HUDEP-2 (cell line): ENCODE data around the gene TAF1C.

ENCODE experiments used
- DNase-seq, 76 experiments: peaks; one replicate each; lab custom pipeline; 2025; ENCODE audit not compliant: unreplicated experiment in 76 of 76; lab: John Stamatoyannopoulos, UW

Gene TAF1C

DNA sequence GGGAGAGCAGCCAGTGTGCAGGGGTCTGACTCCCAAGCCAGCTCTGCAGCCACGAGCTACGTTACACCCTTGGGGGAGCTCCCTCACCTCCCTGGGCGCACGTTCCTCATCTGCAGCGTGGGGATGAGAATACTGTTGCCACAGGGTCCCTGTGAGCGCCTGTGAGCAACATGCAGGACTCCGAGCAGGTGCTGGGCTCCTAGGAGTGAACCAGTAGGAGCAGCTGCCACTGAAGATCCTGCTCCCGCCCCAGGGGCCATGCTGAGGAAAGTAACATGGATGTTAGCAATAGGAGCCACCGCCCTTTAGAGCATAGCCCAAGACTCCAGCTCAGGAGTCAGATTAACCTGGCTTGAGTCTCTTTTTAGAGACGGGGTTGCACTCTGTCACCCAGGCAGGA, 25.8 kb downstream of the TAF1C start:
- DNase-seq, result no peak

DNA sequence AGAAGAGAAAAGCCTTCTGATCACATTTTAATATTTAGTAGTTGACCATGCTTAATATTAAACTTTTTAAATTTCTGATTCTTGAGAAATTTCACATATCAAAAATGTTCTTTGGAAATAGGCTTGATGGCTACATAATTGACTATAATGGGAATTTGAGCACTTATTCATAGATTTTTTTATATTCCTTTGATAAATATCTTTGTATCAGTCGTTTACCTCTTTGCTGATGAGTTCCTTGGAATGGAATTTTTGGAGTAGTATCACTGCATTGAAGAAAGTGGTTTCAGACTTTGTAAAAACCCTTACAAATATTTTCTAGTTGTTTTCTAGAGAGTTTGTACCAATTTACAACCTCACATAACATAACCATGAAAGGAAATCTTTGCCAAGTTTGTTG, 27.1 kb downstream of the TAF1C start:
- DNase-seq, result no peak

DNA sequence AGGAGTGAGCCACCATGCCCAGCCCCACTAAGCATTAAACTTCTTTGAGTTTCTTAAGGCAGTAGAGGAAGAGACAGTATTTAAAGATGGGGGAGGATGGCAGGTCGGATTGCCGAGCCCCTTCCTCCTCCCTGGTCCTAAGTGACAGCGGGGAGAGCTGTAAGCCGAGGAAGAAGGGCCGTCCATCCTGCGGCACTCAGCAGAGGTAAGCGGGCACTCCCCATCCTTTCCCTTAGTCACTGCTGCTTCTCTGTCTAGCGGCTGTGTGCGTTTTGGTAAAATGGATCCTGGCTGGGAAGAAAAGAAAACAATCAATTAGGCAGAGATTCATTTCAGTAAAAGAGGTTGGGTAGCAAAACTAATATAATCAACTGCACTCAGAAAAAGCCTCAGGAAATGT, 27.9 kb downstream of the TAF1C start:
- DNase-seq, result no peak

DNA sequence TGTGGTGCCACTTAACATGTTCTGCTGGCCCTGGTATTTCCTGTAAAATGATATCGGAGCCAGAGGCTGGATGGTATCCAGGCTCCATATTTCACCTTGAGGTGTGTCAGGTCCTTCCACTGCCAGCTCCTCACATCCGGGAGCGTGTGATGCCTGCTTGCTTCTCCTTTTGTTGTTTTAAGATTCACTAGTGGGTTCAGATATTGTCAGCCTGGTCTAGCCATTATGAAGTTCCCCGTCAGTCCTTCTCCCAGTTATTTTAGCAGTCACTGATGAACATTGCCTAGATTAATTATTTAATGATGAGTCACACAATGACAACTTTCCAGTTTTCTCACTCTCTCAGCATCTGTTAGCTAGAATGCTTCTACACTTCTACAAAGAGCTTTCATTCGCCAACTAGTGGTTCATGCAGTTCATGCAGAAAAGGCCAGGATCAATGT, 30.5 kb downstream of the TAF1C start:
- no peak for DNase-seq

DNA sequence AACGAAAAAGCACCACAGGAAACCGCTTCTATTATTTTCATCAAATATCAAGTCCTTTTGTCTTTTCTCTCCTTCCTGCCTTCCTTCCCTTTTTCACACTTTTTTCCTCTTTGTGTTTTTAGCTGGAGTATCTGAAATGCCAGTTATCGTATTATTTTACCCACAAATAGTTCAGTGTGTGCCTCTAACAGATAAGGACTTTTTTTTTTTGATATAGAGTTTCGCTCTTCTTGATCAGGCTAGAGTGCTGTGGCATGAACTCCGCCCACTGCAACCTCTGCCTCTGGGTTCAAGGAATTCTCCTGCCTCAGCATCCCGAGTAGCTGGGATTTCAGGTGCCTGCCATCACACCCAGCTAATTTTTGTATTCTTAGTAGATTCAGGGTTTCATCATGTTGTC, 31.1 kb downstream of the TAF1C start:
- DNase-seq, result peak in 11 of 76 experiments; percentile 9 to 44 (median 19)

DNA sequence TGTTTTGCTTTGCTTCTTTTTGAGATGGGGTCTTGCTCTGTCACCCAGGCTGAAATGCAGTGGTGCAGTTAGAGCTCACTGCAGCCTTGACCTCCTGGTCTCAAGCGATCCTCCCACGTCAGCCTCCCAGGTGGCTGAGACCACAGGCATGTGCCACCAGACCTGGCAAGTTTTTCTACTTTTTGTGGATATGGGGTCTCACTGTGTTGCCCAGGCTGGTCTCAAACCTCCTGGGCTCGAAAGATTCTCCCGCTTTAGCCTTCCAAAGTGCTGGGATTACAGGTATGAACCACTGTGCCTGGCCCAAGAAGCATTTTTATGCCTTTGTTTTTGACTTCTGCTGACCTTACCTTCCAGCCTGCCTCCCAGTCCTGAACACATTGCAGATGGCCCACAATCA, 31.6 kb downstream of the TAF1C start:
- DNase-seq, result no peak

DNA sequence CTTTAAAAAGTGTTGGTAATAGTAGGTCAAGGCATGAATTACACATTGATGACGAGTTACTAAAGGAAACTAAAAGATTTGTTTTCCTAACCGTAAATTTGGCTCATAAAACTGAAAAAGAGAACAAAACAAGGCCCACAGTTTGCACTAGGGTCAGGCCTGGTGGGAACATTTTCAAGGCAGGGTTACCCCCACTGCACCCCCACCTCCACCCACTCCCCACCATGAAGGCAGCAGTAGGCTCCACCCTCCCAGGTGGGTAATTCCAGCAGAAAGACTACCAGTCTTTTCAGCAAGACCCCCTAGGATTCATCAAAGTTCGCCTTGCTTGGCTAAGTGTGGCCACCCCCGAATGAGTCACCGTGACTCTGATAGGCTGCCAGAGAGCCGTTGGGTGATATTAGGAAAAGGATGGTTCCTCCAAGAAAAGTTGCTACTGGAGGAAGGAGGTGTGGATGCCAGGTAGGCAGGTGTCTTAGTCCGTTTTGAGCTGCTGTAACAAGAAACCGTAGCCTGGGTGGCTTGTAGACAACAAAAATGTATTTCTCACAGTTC, 33.1 kb downstream of the TAF1C start:
- peak in 1 of 76 experiments; percentile 6 for DNase-seq

DNA sequence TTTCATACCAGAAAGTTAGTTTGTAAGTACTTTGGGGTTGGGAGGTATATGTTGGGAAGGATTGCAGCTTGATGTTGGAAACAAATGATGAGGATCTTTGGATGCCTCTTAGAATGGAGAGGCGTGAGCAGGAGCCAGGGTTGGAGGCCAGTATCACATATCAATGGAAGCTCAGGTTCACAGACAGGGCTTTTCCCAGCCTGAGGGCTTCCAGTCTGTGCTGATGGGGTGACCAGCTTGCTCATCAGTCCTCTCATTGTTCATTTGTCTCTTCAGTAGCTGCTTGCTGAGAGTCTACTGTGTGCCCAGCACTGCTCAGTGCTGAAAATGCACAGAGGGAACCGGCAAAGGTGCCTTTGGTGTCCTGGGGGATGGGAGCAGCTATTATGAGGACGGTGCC, 35.9 kb downstream of the TAF1C start:
- DNase-seq, result no peak

DNA sequence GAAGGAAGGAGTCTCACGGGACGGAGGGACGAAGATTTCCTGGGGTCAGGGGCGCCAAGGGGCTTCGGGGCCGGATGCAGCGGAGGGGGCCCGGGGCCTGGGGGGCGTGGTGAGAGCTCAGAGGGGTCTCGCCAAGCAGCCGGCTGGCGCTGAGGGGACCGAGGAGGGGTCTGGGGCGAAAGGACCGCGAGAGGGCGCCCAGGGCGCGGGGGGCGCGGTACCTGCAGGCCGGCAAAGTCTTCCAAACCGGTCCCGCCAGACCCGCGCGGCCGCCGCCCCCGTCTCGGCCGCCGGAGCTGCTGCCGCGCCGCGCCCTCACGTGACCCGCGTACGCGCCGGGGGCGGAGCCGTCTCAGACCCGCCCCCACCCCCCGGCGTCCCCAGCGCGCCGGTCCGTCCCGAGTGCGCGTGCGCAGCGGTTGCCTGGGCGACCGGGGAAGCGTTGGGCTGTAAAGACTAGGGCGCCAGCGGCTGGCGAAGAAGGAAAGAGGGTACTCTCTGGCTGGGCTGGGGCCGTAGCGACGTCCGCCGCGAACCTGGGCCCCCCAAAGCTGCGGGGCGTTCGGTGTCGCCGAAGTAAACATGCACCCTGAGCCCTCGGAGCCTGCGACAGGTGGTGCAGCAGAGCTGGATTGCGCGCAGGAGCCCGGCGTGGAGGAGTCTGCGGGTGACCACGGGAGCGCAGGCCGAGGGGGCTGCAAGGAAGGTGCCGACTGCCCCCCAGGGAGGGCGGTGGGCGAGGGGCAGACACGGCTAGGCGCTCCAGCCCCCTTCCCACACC, 41.8 kb downstream of the TAF1C start, which contains the start of the genes DNAAF1 and HSDL1:
Gene DNAAF1, plus strand, starts transcription at position 450 of the 781 bp plus-strand sequence. Its CDS starts 133 bp downstream, at position 583.
Gene HSDL1, minus strand, starts transcription at position 319 of the 781 bp plus-strand sequence. CDS start 13,856 bp downstream, outside the sequence.
- peak in 71 of 76 experiments; percentile 18 to 90 (median 79) for DNase-seq

DNA sequence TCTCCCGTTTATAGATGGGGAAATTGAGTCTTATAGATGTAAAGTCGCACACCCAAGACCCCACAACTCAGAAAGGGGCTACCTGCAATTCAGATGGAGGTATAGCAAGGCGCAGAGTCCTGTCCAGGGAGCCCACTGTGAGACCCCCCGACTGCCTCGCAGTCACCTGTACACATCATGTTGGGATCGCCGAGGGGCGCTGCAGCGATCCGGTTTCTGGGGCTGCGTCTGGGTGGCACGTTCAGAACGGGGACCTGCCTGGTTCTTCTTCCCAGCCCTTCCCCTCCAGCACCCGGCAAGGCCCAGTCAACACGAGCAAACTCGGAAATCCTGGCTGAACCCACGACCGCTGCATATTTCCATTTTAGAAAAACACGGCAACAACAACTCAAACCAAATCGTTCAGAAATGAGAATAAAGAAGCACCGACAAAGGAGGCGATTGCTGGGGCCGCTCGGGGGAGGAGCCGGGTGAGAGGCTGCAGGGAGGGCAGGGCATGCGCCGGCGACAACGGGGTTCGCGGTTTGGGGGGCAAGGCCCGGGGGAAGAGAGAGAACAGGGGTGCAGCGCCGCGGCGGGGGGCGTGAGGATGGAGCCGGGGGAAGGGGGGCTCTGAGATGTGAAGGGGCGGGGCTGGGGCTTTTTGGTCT, 42.5 kb downstream of the TAF1C start:
- peak in 9 of 76 experiments; percentile 5 to 40 (median 15) for DNase-seq

DNA sequence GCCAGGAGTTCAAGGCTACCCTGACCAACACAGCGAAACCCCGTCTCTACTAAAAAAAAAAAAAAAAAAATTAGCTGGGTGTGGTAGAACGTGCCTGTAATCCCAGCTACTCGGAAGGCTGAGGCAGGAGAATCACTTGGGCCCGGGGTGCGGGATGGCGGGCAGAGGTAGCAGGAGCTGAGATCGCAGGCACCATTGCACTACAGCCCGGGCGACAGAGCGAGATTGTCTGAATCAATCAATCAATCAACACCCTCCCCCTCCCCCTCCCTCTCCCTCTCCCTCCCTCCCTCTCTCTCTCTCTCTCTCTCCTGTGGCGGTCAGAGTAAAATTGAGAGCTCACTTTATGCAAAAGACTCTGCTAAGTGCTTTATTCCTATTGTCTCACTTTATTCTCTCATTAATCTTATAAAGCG, 43.1 kb downstream of the TAF1C start:
- no peak for DNase-seq

DNA sequence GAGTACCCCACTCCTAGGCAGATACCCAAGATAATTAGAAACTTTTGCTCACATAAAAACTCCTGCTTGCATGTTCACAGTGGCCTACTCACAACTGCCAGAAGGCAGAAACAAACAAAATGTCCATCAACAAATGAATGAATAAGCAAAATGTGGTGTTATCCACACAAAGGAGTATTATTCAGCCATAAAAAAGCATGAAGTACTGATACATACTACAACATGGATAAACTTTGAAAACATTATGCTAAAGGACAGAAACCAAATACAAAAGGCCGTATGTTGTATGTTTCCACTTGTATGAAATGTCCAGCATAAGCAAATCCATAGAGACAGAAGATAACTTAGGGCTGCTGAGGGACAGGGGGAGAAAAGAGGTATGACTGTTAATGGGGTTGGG, 43.8 kb downstream of the TAF1C start:
- DNase-seq, result no peak

DNA sequence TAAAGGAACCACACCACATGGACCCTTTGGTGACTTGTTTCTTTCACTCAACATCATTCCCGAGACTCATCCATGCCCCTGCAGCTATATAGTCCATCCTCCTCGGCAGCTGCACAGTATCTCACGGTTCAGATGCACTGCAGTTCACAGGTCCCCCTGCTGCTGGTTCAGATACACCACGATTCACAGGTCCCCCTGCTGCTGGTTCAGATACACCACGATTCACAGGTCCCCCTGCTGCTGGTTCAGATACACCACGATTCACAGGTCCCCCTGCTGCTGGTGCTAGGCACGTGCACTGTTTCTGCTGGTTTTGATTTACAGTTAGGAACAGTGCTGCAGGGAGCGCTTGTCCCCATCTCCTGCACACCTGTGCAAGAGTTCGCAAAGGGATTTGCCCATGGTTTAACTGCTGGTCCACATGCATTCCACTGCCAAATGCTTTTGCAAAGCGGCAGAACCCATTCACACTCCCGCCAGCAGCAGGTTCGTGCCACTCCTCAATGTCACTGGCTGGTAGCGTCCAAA, 45.6 kb downstream of the TAF1C start:
- peak in 11 of 76 experiments; percentile 4 to 35 (median 14) for DNase-seq

DNA sequence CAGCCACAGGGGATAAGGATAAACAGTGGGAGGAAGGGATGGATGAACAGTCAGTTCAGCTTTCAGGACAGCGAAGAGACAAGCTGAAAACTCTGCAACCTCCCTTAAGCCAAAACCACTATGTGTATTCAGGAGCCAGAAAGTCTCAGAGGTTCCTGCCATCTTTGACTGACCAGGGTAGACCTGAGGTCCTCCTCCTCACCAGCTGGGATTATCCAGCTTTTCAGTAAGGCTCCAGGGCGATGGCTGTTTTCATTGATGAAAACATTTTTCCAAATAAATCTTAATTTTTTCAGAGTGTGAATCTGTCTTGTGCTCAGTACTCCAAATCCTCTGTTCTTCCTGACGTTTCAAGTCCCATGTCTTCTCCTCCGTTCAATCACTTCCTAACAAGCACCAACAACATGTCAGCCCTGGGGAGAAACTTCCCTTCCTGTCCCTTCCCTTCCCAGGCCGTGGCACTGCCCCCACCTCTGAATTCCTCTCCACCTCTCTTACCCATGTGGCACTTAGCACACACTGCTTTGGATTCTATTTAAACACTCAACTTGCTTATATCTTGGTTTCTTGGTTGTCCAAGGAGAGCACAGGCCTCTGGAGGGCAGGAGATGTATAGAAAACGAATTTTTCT, 47.1 kb downstream of the TAF1C start:
- DNase-seq, result no peak

DNA sequence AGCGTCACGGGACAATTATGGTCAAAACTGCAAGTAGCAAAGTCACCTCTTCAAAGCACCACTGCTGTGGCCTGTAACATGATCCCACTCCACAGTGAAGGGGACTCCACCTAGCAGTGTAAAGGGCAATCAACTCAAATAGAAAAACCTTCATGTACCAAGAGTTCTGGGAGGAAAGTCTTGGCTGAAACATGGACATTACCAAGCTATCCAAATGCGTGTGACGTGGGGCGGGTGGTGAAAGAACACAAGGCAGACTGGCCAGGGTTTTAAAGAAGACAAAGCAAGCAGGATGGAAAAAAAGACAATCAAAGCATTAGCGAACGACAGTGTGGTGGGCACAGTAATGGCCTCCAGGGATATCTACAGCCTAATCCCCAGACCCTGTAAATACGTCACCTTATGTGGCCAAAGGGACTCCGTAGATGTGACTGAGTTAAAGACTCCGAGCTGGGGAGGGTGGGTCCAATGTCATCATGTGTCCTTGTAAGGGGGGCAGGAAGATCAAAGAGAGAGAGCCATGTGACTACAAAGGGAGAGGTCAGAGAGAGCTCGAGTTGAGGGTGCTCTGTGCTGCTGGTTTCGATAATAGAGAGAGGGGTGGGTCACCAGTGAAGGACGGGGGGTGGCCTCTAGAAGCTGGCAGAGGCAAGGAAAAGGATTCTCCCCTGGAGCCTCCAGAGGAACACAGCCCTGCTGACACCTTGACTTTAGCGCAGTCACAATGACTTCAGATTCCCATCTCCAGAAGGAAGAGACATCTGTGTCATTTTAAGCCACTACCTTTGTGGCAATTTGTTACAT, 47.8 kb downstream of the TAF1C start:
- no peak for DNase-seq

DNA sequence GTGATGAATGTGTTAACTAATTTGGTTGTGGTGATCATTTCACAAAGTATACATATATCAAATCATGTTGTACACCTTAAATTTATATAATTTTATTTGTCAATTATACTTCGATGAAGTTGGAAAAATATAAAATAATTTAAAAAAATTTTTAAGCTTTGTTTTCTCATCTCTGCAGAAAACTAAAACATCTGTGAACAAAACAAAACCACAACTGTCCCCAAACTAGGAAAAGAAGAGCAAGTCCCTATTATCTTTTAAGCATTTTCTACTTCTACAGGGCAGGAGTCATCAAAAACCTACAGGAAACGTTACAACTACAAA, 48.4 kb downstream of the TAF1C start:
- DNase-seq, result no peak

DNA sequence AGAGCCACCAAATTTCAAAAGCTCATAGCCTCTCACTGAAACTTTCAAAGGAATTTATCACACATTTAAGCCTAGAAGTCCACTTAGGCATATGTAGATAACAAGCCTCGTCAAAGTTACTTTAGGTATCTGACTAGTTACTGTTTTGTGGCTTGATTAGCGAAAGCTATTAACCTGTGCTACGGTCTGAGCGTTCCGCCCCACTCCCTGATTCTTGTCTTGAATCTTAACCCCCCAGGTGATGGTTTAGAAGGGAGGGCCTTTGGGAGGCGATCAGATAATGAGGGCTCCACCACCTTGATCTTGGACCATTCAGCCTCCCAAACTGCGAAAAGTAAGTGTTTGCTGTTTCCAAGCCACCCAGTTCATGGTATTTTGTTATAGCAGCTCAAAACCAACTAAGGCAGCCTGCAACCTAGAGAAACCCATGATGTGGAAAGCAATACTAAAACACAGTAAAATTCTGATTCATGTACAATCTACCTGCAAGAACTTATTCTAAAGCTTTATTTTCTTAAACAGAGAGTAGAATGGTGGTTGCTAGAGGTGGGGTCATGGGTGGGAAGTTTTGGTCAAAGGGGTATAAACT, 49.0 kb downstream of the TAF1C start:
- no peak for DNase-seq

DNA sequence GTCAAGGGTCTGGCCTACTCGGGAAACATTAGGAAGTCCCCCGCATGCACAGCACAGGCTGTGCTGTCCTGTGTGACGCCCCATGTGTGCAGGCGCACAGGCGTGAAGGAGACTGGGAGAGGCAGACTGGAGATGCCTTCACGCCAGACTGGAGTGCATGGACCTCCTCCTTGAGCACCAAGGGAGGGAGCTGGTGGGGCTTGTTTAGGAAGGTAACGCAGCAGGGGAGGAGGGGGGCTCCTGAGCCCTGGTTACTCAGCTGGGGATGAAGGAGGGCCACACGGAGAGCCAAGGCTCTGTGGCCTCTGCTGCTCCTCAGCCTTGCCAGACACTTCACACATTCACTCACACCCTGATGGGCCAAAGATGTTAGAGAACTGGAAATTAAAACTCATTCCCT, 49.6 kb downstream of the TAF1C start:
- DNase-seq, result no peak

DNA sequence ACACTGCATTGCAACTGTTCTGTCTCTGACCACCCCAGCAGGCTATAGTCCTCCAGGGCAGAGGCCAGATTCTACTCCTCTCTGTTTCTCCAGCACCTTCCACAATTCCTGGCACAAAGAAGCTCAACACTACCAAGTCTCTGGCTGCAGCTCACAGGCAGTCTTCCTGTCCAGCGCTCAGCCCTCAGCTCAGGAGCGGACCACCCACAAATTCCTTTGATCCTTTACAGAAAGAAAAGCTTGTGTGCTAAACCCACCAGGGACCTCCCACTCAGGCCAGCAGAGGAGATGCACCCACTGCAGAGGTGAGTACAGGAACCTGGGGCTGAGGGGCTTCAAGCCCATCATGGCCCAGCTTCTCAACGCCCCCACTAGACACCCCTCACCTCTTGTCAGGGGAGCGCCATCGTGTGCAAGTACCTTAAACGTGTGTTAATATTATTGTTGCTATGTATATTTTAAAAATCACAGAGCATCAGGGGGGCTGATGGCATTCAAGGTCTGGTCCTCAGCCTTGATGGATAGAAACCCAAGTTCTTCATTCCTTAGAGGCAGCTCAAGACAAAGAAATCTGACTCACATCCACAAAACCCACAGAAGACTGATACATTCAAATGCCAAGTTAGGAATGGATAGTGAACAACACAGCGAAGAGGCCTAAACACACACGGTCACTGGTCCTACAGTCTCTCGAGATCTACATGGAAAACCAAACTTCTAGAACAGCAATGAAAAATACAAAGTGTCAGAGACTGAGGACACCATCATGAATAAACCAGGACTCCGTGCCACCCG, 50.3 kb downstream of the TAF1C start:
- DNase-seq, result no peak
